GM12878 (cell line): ENCODE results near the gene MAIP1. TPM values are rescaled to one million over a fixed set of nuclear protein-coding genes. Genes with fewer than 3 reads are reported as not detected.

Experiments
- ATAC-seq: fragments of 200-7000 bp; cut with Tn5 transposase; 3 replicates; pipeline ENCODE4 v1.9.1; 2020; ENCODE audit warnings: mild to moderate bottlenecking, moderate library complexity
- BruUV-seq: library from RNA; stranded (reverse); fragments of 400-500 nt; replicated peaks from 2 replicates; lab custom pipeline; 2021; lab: Mats Ljungman, UMichigan
- CTCF ChIA-PET: fragments of 300-600 bp; sonication (Branson Sonifier 250); formaldehyde crosslinking; extraction: SDS; loops from one replicate; lab custom pipeline; 2021; ENCODE audit warnings: inconsistent platforms; lab: Yijun Ruan, JAX
- POLR2A ChIA-PET: fragments of 350-600 bp; formaldehyde crosslinking; extraction: SDS; loops from one replicate; lab custom pipeline; 2021; ENCODE audit warnings: inconsistent platforms; lab: Charles Lee
- RAD21 ChIA-PET: fragments of 300-600 bp; sonication (Branson Sonifier 250); formaldehyde crosslinking; loops from one replicate; lab custom pipeline; 2023; ENCODE audit warnings: antibody characterized with exemption; ENCODE audit not compliant: unreplicated experiment; lab: Charles Lee
- SMC1A ChIA-PET: fragments of 300-600 bp; sonication (Branson Sonifier 250); formaldehyde crosslinking; loops from one replicate; lab custom pipeline; 2023; ENCODE audit not compliant: unreplicated experiment, uncharacterized antibody; lab: Charles Lee
- DNase-seq: peaks from one replicate; pipeline ENCODE4 v3.0.0-alpha.2; 2011; ENCODE audit warnings: low read depth, low spot score
- FAIRE-seq: peaks from 3 replicates; lab custom pipeline; 2011; peaks lifted over from hg19 to GRCh38; lab: Jason Lieb, UNC
- H2AFZ ChIP-seq: 2 replicates; pipeline ENCODE4 v1.6.0; 2011; ENCODE audit warnings: low read depth, low read length, control low read depth; ENCODE audit not compliant: control insufficient read depth
- H3K27ac ChIP-seq: 2 replicates; pipeline ENCODE4 v1.5.1; 2011; ENCODE audit warnings: control low read depth; ENCODE audit not compliant: control insufficient read depth, insufficient read depth
- H3K27me3 ChIP-seq, 2 experiments: replicated peaks in 1 of 2; 2 replicates each; pipeline versions ENCODE4 v1.6.0 to v1.6.1; 2011; ENCODE audit warnings: low read length in 1 of 2; ENCODE audit not compliant: control insufficient read depth in 2 of 2, insufficient read depth in 2 of 2
- H3K36me3 ChIP-seq, 2 experiments: 2 replicates each; pipeline ENCODE4 v1.5.1; 2011; ENCODE audit warnings: low read length in 1 of 2; ENCODE audit not compliant: control insufficient read depth in 2 of 2, insufficient read depth in 2 of 2
- H3K4me1 ChIP-seq: 2 replicates; pipeline ENCODE4 v1.6.1; 2011; ENCODE audit warnings: mild to moderate bottlenecking, low read length, moderate library complexity, mixed read lengths; ENCODE audit not compliant: control insufficient read depth, insufficient read depth
- H3K4me2 ChIP-seq: 2 replicates; pipeline ENCODE4 v1.6.0; 2011; ENCODE audit warnings: control low read depth; ENCODE audit not compliant: control insufficient read depth, insufficient read depth
- H3K4me3 ChIP-seq: fragments of 200-600 bp; sonication (generic); 2 replicates; pipeline ENCODE4 v1.5.1; 2016
- H3K79me2 ChIP-seq: 2 replicates; pipeline ENCODE4 v1.6.0; 2011; ENCODE audit warnings: low read length; ENCODE audit not compliant: control insufficient read depth, insufficient read depth
- H3K9ac ChIP-seq: 2 replicates; pipeline ENCODE4 v1.8.0; 2011; ENCODE audit warnings: low read length, control low read depth, mixed read lengths; ENCODE audit not compliant: control insufficient read depth, insufficient read depth
- H3K9me3 ChIP-seq: replicated peaks from 3 replicates; pipeline ENCODE4 v1.5.1; 2011; ENCODE audit warnings: mild to moderate bottlenecking, low read length; ENCODE audit not compliant: control insufficient read depth, insufficient read depth
- H4K20me1 ChIP-seq: 2 replicates; pipeline ENCODE4 v1.6.0; 2011; ENCODE audit not compliant: control insufficient read depth, insufficient read depth
- CBX5 ChIP-seq: sonication (generic); IDR thresholded peaks from 2 replicates; pipeline ENCODE4 v1.6.1; 2016; ENCODE audit warnings: low read depth, moderate library complexity, mild to moderate bottlenecking, inconsistent platforms
- KAT2A ChIP-seq: conservative IDR thresholded peaks from 2 replicates; pipeline ENCODE4 v1.6.1; 2011; ENCODE audit warnings: low read depth, low read length; ENCODE audit not compliant: control insufficient read depth
- KDM1A ChIP-seq: fragments of 200-600 bp; sonication (generic); IDR thresholded peaks from 2 replicates; pipeline ENCODE4 v1.6.1; 2016; ENCODE audit warnings: borderline replicate concordance
- KLF5 ChIP-seq: fragments of 450-650 bp; IDR thresholded peaks from 2 replicates; pipeline ENCODE4 v1.6.1; 2014; ENCODE audit warnings: mild to moderate bottlenecking; ENCODE audit not compliant: partially characterized antibody
- WRNIP1 ChIP-seq: IDR thresholded peaks from 2 replicates; pipeline ENCODE4 v1.6.1; 2011; ENCODE audit warnings: low read depth, low read length, improper control_type of control experiment, borderline replicate concordance
- YY1 ChIP-seq: IDR thresholded peaks from 2 replicates; pipeline ENCODE4 v1.6.1; 2011; ENCODE audit warnings: low read depth, mild to moderate bottlenecking, low read length
- ZNF217 ChIP-seq: fragments of 450-650 bp; IDR thresholded peaks from 2 replicates; pipeline ENCODE4 v1.6.1; 2017; ENCODE audit warnings: antibody characterized with exemption, mild to moderate bottlenecking
- ZNF384 ChIP-seq: IDR thresholded peaks from 2 replicates; pipeline ENCODE4 v1.6.1; 2012; ENCODE audit warnings: low read depth, mild to moderate bottlenecking, low read length, improper control_type of control experiment, borderline replicate concordance
- WGBS: methylation state at CpG from one replicate; pipeline ENCODE4 v1.1.6; 2016; ENCODE audit warnings: low lambda C conversion rate; ENCODE audit not compliant: insufficient replicate concordance, insufficient coverage; ENCODE audit errors: missing lambda C conversion rate; 5-methylcytosine and 5-hydroxymethylcytosine counted together
- in situ Hi-C: fragments of 300-500 bp; cut with MboI; formaldehyde crosslinking; loops from 9 replicates; pipeline ENCODE4 v1.14.3; 2018; ENCODE audit warnings: mixed read lengths
- intact Hi-C: fragments of 100-400 bp; cut with micrococcal nuclease; formaldehyde crosslinking; loops from one replicate; pipeline ENCODE4 v1.14.2; 2022; ENCODE audit not compliant: unreplicated experiment
- polyA plus RNA-seq, 11 experiments: library from polyadenylated mRNA; depleted of rRNA in 4 of 11; unstranded in 6 of 11; stranded (reverse) in 5 of 11; fragments of >200 nt; fragmentation: Nextera tagmentation in 4 of 11; fragmentation: Illumina TruSeq in 1 of 11; extraction: Ambion mirVana in 4 of 11; extraction: Trizol in 1 of 11; gene quantifications; 1 replicate in 1 of 11; 2 replicates in 10 of 11; pipeline versions ENCODE4 v1.2.1 to v1.2.3, GENCODE V29; 2011 to 2016; ENCODE audit warnings: inconsistent platforms in 2 of 11, missing spikeins in 2 of 11, low read depth in 1 of 11
- total RNA-seq, 4 experiments: library from RNA; depleted of rRNA in 3 of 4; stranded (reverse); fragments of >200 nt in 3 of 4; fragmentation: Illumina TruSeq in 1 of 4; extraction: Trizol in 1 of 4; gene quantifications; 2 replicates each; pipeline versions ENCODE4 v1.2.1 to v1.2.3, GENCODE V29; 2013 to 2021
- TF ChIP-seq, protein P1 (sequence below): fragments of 450-650 bp; formaldehyde crosslinking; IDR thresholded peaks from 2 replicates; pipeline ENCODE4 v1.5.0; 2022; ENCODE audit warnings: mild to moderate bottlenecking, missing genetic modification characterization
- TF ChIP-seq, protein P2 (sequence below): IDR thresholded peaks from 2 replicates; pipeline ENCODE4 v1.6.1; 2012; ENCODE audit warnings: mild to moderate bottlenecking, low read depth, low read length
- TF ChIP-seq, protein P3 (sequence below): fragments of 450-650 bp; IDR thresholded peaks from 2 replicates; pipeline ENCODE4 v1.6.1; 2017; ENCODE audit warnings: mild to moderate bottlenecking, moderate library complexity

The MAIP1 gene
- total and polyA plus RNA-seq, 10 of the 15 experiments (the other 5 are each of a cell fraction or from before 2014, with no cell fraction given): 5.4 to 41.4 (median 25.4) TPM

DNA sequence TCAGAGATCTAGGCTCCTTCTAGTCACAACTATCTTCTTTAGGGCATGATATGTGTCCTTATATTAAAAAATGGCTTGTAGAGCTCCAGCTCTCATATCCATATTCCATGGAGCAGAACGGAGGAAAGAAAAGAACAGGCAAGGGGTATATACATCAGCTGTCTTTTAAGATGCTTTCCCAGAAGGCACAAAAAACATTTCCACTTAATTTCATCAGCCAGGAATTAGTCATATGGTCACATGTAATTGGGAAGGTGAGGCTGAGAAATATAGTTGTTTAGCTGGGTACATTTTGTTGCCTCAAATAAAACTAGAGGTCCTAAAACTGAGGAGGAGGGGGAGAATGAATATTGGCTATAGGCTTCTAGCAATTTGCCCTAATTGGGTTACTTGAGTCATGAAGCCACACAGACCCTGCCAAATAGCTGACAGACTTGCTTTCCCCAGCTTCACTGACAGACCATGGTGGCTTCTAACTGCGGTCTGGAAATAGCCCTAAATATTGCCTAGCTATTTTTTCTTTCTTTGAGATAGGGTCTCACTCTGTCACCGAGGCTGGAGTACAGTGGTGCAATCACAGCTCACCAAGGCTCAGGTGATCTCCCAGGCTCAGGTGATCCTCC is 20.0 kb downstream of the MAIP1 start:
- ATAC-seq (no peak), DNase-seq (no peak), FAIRE-seq (no peak)
- ChIA-PET SMC1A (interaction anchor here (1.0 to 1.8 kb wide), 5 partner anchors 8 to 731 kb away, joined by 3 to 6 read pairs (median 4); no protein-coding TSS in a partner anchor), CTCF (interaction anchor here (0.6 to 5.1 kb wide), 5 partner anchors 10 to 558 kb away, joined by 3 to 41 read pairs (median 4); no protein-coding TSS in a partner anchor), POLR2A (interaction anchor here (0.9 kb wide), 1 partner anchor 9 kb away, joined by 3 read pairs; no protein-coding TSS in a partner anchor), RAD21 (interaction anchor here (0.6 to 0.8 kb wide), 2 partner anchors 503 to 508 kb away, joined by 3 read pairs; no protein-coding TSS in a partner anchor)
- Histone ChIP-seq H4K20me1 (no peaks in the 10 kb centered on the region), H3K36me3 (no peaks in the 10 kb centered on the region), H3K9ac (no peak overlapping the region), H2AFZ (no peak overlapping the region), H3K4me2 (no peak overlapping the region), H3K4me1 (0 out of 2 replicates have a peak, but pooled peaks cover 5% of the 10 kb centered on the region), H3K27me3 (no peaks in the 10 kb centered on the region), H3K9me3 (no peaks in the 10 kb centered on the region), H3K4me3 (no peak overlapping the region), H3K79me2 (no peaks in the 10 kb centered on the region), H3K27ac (no peak overlapping the region)
- WGBS: 100% methylated on average over 3 of the region's 3 CpGs
- in situ Hi-C loops (loop anchor here (5.0 to 10.0 kb wide), 2 partner anchors 497 to 729 kb away; no protein-coding TSS in a partner anchor), intact Hi-C loops (loop anchor here (5.0 kb wide), 1 partner anchor 602 kb away; no protein-coding TSS in a partner anchor)
- no TSS peak for BruUV-seq
- no peak for TF ChIP-seq KLF5
- TF ChIP-seq ZNF384: no peak
- TF ChIP-seq KAT2A: no peak
- TF ChIP-seq YY1: no peak
- TF ChIP-seq CBX5: no peak
- TF ChIP-seq ZNF217: no peak
- TF ChIP-seq, protein P1, sequence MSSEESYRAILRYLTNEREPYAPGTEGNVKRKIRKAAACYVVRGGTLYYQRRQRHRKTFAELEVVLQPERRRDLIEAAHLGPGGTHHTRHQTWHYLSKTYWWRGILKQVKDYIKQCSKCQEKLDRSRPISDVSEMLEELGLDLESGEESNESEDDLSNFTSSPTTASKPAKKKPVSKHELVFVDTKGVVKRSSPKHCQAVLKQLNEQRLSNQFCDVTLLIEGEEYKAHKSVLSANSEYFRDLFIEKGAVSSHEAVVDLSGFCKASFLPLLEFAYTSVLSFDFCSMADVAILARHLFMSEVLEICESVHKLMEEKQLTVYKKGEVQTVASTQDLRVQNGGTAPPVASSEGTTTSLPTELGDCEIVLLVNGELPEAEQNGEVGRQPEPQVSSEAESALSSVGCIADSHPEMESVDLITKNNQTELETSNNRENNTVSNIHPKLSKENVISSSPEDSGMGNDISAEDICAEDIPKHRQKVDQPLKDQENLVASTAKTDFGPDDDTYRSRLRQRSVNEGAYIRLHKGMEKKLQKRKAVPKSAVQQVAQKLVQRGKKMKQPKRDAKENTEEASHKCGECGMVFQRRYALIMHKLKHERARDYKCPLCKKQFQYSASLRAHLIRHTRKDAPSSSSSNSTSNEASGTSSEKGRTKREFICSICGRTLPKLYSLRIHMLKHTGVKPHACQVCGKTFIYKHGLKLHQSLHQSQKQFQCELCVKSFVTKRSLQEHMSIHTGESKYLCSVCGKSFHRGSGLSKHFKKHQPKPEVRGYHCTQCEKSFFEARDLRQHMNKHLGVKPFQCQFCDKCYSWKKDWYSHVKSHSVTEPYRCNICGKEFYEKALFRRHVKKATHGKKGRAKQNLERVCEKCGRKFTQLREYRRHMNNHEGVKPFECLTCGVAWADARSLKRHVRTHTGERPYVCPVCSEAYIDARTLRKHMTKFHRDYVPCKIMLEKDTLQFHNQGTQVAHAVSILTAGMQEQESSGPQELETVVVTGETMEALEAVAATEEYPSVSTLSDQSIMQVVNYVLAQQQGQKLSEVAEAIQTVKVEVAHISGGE (CRISPR knock-in tag): no peak
- TF ChIP-seq KDM1A: no peak
- TF ChIP-seq, protein P2, sequence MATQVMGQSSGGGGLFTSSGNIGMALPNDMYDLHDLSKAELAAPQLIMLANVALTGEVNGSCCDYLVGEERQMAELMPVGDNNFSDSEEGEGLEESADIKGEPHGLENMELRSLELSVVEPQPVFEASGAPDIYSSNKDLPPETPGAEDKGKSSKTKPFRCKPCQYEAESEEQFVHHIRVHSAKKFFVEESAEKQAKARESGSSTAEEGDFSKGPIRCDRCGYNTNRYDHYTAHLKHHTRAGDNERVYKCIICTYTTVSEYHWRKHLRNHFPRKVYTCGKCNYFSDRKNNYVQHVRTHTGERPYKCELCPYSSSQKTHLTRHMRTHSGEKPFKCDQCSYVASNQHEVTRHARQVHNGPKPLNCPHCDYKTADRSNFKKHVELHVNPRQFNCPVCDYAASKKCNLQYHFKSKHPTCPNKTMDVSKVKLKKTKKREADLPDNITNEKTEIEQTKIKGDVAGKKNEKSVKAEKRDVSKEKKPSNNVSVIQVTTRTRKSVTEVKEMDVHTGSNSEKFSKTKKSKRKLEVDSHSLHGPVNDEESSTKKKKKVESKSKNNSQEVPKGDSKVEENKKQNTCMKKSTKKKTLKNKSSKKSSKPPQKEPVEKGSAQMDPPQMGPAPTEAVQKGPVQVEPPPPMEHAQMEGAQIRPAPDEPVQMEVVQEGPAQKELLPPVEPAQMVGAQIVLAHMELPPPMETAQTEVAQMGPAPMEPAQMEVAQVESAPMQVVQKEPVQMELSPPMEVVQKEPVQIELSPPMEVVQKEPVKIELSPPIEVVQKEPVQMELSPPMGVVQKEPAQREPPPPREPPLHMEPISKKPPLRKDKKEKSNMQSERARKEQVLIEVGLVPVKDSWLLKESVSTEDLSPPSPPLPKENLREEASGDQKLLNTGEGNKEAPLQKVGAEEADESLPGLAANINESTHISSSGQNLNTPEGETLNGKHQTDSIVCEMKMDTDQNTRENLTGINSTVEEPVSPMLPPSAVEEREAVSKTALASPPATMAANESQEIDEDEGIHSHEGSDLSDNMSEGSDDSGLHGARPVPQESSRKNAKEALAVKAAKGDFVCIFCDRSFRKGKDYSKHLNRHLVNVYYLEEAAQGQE: no peak
- no peak for TF ChIP-seq WRNIP1
- TF ChIP-seq, protein P3, sequence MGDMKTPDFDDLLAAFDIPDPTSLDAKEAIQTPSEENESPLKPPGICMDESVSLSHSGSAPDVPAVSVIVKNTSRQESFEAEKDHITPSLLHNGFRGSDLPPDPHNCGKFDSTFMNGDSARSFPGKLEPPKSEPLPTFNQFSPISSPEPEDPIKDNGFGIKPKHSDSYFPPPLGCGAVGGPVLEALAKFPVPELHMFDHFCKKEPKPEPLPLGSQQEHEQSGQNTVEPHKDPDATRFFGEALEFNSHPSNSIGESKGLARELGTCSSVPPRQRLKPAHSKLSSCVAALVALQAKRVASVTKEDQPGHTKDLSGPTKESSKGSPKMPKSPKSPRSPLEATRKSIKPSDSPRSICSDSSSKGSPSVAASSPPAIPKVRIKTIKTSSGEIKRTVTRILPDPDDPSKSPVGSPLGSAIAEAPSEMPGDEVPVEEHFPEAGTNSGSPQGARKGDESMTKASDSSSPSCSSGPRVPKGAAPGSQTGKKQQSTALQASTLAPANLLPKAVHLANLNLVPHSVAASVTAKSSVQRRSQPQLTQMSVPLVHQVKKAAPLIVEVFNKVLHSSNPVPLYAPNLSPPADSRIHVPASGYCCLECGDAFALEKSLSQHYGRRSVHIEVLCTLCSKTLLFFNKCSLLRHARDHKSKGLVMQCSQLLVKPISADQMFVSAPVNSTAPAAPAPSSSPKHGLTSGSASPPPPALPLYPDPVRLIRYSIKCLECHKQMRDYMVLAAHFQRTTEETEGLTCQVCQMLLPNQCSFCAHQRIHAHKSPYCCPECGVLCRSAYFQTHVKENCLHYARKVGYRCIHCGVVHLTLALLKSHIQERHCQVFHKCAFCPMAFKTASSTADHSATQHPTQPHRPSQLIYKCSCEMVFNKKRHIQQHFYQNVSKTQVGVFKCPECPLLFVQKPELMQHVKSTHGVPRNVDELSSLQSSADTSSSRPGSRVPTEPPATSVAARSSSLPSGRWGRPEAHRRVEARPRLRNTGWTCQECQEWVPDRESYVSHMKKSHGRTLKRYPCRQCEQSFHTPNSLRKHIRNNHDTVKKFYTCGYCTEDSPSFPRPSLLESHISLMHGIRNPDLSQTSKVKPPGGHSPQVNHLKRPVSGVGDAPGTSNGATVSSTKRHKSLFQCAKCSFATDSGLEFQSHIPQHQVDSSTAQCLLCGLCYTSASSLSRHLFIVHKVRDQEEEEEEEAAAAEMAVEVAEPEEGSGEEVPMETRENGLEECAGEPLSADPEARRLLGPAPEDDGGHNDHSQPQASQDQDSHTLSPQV: no peak
